ENCODE data around the gene ZBTB24.
A peak's percentile ranks its signal among the peaks of the same experiment; 100 is the strongest.

Gene ZBTB24

DNA sequence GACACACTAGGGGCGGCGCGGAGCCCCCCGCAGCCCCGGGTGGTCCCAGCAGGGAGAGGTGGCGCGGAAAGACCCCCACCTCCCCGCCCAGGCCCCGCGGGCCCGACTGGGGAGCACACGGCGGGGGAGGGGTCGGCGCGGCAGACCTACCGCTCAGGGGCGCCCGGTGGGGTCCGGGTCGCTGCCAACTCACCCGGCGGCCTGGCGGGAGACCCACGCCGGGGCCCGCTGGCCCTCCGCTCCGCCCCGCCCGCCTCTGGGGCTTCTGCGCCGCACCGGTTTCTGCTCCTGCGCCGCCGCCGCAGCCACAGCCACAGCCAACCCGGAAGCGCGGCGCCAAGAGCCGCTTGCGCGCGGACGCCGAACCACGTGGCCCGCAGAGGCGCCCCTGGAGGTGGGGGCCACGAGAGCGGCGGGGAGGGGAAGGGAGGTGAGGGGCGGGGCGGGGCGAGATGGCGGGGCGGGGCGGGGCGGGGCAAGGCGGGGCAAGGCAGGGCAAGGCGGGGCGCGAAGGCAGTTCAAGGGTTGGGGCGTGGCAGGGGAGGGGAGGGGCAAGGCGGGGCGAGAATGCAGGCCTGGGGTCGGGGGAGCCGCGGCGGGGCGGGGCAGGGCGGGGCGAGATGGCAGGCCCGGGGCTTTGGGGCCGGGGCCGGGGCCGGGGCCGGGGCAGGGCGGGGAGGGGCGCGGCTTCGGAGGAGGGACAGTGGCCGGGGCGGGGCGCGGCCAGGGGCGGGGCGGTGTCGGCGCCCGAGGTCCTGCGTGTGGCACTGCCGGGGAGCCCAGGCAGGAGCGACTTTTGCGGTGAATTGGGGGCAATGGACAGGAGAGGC, at the start of gene ZBTB24:
TSS of gene ZBTB24 (minus strand) at position 315 of the 830 bp plus-strand sequence. CDS start 1,193 bp downstream, outside the sequence.
- TF ChIP-seq, protein P1, sequence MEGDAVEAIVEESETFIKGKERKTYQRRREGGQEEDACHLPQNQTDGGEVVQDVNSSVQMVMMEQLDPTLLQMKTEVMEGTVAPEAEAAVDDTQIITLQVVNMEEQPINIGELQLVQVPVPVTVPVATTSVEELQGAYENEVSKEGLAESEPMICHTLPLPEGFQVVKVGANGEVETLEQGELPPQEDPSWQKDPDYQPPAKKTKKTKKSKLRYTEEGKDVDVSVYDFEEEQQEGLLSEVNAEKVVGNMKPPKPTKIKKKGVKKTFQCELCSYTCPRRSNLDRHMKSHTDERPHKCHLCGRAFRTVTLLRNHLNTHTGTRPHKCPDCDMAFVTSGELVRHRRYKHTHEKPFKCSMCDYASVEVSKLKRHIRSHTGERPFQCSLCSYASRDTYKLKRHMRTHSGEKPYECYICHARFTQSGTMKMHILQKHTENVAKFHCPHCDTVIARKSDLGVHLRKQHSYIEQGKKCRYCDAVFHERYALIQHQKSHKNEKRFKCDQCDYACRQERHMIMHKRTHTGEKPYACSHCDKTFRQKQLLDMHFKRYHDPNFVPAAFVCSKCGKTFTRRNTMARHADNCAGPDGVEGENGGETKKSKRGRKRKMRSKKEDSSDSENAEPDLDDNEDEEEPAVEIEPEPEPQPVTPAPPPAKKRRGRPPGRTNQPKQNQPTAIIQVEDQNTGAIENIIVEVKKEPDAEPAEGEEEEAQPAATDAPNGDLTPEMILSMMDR (IDR thresholded peaks at IDR 0.05; ENCODE audit: insufficient read depth, missing control alignments): no peak
- FAIRE-seq: no peak
- DNase-seq (ENCODE audit: insufficient read length, low spot score): peak; percentile 59

DNA sequence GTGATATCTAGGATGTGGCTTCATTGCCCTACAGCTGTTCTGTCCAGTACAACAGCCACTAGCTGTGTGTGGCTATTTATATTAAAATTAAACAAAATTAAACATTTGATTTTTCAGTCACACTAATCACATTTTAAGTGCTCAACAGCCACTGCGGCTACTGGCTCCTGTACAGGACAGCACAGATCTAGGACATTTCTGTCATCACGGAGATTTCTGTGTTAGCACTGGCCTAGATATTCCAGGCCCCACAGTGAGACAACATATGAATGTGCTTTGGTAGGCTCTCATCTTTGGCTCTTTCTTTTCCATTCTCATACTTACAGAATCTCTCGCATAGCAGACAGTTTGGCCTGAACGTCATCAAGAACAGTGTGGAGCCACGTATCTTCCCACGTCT, 48.4 kb upstream of the ZBTB24 start:
- no peak for DNase-seq (ENCODE audit: insufficient read length, low spot score)
- no peak for FAIRE-seq

DNA sequence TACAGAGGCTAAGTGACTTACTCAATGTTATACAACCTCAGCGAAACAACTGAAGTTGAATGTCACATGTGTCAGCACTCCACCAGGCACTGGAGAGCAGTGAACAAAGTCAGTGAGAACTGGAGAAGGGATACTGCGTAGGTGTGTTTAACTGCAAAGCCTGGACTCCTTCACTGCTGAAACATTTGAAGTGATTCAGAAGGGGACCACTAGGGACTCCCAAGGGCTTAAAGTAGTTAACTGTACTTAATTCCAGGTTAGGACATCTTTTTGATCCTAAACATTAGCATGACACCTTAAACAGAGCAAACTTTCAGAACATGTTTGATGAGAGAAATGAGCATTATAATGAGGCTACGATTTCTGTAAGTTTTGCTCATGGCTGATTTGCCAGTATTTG, 45.0 kb upstream of the ZBTB24 start:
- TF ChIP-seq, protein P1 (IDR thresholded peaks at IDR 0.05; ENCODE audit: insufficient read depth, missing control alignments): peak; percentile 11
- FAIRE-seq (no peak), DNase-seq (ENCODE audit: insufficient read length, low spot score) (no peak)

More for the DNA sequence above, 48.4 kb upstream of the ZBTB24 start:
- TF ChIP-seq, protein P1 (IDR thresholded peaks at IDR 0.05; ENCODE audit: insufficient read depth, missing control alignments): no peak

DNA sequence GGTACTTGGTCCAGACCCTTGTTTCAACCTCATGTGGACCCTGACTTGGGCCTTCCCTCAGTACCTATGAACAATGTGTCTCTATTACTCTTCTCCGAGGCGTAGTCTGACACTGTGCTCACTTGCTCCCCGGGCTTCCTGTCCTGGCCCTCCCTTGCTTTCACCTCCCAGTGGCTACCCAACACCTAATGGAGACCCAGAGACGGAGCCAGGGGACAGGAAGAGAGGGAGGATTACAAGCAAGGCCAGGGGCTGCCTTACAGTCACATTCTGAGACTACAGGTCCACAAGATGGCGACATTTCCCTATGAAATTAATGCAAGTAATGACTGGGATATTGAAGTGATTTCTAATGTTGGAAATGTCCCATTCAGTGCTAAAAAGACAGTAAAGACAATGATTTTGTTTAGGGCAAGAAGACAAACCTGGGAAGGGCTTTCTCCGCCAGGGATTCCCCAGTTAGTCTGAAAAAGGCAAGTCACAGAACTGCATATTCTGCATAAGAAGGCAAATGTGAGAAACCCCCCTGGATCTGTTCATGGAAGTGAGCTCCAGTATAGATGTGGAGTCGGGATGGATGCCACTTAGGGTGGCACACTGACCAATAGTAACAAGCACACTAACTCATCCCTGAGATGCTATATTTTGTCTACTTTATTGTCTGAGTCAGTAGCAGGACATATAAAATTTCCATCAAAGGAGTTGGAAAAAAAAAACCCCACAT, 44.0 kb upstream of the ZBTB24 start:
- peak; percentile 93 for FAIRE-seq
- TF ChIP-seq, protein P1 (IDR thresholded peaks at IDR 0.05; ENCODE audit: insufficient read depth, missing control alignments): peak; percentile 86

DNA sequence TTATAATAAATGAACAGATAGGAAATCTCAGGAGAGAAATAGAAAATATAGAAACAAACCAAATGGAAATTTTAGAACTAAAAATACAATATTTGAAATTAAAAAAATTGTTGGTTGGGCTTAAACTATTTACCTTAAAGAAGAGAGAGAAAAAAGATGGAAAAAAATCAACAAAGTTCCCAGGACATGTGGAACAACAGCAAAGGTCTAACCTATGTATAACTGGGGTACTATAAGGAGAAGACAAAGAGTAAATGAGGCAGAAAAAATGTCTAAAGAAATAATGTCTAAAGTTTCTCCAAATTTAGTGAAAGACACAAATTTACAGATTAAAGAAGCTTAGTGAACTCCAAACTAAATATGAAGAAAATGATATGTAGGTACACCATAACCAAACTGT, 41.1 kb upstream of the ZBTB24 start:
- TF ChIP-seq, protein P1 (IDR thresholded peaks at IDR 0.05; ENCODE audit: insufficient read depth, missing control alignments): no peak
- no peak for FAIRE-seq
- no peak for DNase-seq (ENCODE audit: insufficient read length, low spot score)

More for the DNA sequence above, 44.0 kb upstream of the ZBTB24 start:
- peak; percentile 28 for DNase-seq (ENCODE audit: insufficient read length, low spot score)

DNA sequence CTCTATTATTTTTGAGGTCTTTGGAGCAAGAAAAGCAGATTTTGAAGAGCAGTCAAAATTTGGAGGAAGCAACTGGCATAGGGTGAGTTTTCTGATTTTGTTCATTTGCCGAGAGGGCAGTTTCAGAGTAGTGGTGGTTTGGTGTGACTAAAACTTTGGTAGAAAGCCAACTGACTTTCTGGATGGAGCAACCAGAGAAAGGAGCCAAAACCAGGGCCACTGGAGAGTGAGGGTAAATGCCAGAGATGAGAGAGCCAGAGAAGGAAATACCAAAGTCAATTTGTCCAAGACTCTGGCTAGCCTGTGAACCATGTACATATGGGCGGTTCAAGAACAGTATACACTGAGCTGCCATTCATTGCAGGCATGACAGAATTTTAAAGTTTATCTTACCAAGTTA, 40.5 kb upstream of the ZBTB24 start:
- no peak for DNase-seq (ENCODE audit: insufficient read length, low spot score)
- no peak for FAIRE-seq
- TF ChIP-seq, protein P1 (IDR thresholded peaks at IDR 0.05; ENCODE audit: insufficient read depth, missing control alignments): no peak

All from D721Med (cell line).